ENCODE measurements around the gene FAM53A. TPM values are rescaled to one million over a fixed set of nuclear protein-coding genes. Genes with fewer than 3 reads are reported as not detected.

Gene FAM53A
- total and polyA plus RNA-seq, 4 experiments from 2014 or later, result 0.89 to 2.8 (median 1.7) TPM

GRCh38 chr4:1685235-1686150 lies 1.4 kb upstream of the FAM53A start:
- POLR2A ChIA-PET (ENCODE audit: partially characterized antibody), result interaction anchor here (1.5 kb wide), 1 partner anchor 35 kb away, joined by 4 read pairs; the partner anchor contains the start of genes TACC3 and TMEM129

DNA sequence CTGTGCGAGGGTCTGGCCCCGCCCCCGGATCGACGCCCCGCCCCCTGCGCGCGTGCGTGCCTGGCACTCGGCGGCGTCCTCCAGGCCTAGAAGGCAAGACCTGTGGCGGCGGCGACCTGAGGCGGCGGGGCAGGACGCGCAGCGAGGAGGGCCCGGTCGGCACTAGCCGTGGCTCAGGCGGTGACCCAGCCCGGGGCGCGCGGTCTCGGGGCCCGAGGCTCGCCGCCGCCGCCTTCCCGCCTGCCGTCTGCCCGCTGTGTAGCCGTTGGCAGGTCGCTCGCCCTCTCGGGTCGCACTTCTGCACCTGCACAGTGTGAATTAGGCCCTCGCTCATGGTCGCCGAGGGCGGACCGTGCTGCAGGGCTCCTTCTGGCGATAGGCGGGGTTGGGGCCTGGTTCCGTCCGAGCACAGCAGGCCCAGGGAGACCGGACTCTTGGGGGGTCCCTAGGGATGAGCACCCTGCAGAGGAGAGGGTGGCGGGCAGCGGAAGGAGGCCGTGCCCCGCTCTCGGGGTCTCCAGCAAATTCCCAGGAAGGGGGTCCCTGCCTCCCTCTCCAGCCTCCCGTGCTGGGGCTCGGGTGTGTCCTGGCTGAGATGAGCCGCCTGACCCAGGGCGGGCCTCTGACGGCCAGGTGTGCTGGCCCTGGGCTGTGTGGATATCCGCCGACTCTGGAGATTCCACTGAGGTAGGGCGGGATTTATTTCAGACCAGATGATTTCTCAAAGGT lies 557 bp upstream of the FAM53A start:
- Mint-ChIP-seq H3K4me3 (peak overlapping the region; percentile 17 to 71 (median 56)), H3K36me3 (peaks cover 0 to 2% of the 10 kb centered on the region in 2 donors), H3K27me3 (no peaks in the 10 kb centered on the region), H3K9me3 (no peaks in the 10 kb centered on the region), H3K4me1 (peaks cover 10 to 16% (median 11%) of the 10 kb centered on the region in 4 donors), H3K27ac (peak overlapping the region in 1 of 7 donors; percentile 77)
- ChIA-PET CTCF (ENCODE audit: partially characterized antibody) (no interaction called here), POLR2A (ENCODE audit: partially characterized antibody) (interaction anchor here (1.5 to 2.1 kb wide), 4 partner anchors 9 to 186 kb away, joined by 4 to 7 read pairs (median 6); partner anchors contain the start of genes NSD2 and TMEM129)
- Histone ChIP-seq H3K4me1 (ENCODE audit: insufficient read depth, low read length) (peaks cover 7% of the 10 kb centered on the region), H3K36me3 (ENCODE audit: insufficient read depth, low read length) (no peaks in the 10 kb centered on the region), H3K27me3 (ENCODE audit: insufficient read depth, low read length) (no peaks in the 10 kb centered on the region), H3K4me3 (ENCODE audit: low read length in 2 of 2) (no peak overlapping the region), H3K27ac (ENCODE audit: low read depth, low read length) (no peak overlapping the region), H3K9me3 (ENCODE audit: control insufficient read depth in 1 of 2, low read length in 2 of 2) (no peaks in the 10 kb centered on the region)
- intact Hi-C loops (cut with micrococcal nuclease), result loop anchor here (1.0 to 5.0 kb wide), 5 partner anchors 28 to 902 kb away; partner anchors contain the start of genes LETM1, SLBP, TACC3 and TMEM129
- peak in 2 of 5 donors; percentile 5 to 86 for DNase-seq

More at GRCh38 chr4:1685235-1686150, 1.4 kb upstream of the FAM53A start:
- H3K36me3 Mint-ChIP-seq, result peaks cover 1 to 4% of the 10 kb centered on the region in 2 donors
- Histone ChIP-seq H3K4me1 (ENCODE audit: insufficient read depth, low read length) (peaks cover 7% of the 10 kb centered on the region), H3K27me3 (ENCODE audit: insufficient read depth, low read length) (no peaks in the 10 kb centered on the region), H3K4me3 (ENCODE audit: low read length in 2 of 2) (no peak overlapping the region), H3K27ac (ENCODE audit: low read depth, low read length) (no peak overlapping the region), H3K9me3 (ENCODE audit: control insufficient read depth in 1 of 2, low read length in 2 of 2) (no peaks in the 10 kb centered on the region), H3K36me3 (ENCODE audit: insufficient read depth, low read length) (no peaks in the 10 kb centered on the region)
- CTCF ChIA-PET (ENCODE audit: partially characterized antibody), result interaction anchor here (12.3 kb wide), 1 partner anchor 40 kb away, joined by 591 read pairs; the partner anchor contains the start of genes TACC3 and TMEM129
- peaks cover 10 to 14% (median 11%) of the 10 kb centered on the region in 4 donors for H3K4me1 Mint-ChIP-seq
- no peaks in the 10 kb centered on the region for H3K27me3 Mint-ChIP-seq
- intact Hi-C loops (cut with micrococcal nuclease), result no loop called here
- peak overlapping the region in 2 of 8 donors; percentile 3 to 10 for H3K4me3 Mint-ChIP-seq
- no peaks in the 10 kb centered on the region for H3K9me3 Mint-ChIP-seq
- H3K27ac Mint-ChIP-seq, result no peak overlapping the region
- no peak for DNase-seq

DNA sequence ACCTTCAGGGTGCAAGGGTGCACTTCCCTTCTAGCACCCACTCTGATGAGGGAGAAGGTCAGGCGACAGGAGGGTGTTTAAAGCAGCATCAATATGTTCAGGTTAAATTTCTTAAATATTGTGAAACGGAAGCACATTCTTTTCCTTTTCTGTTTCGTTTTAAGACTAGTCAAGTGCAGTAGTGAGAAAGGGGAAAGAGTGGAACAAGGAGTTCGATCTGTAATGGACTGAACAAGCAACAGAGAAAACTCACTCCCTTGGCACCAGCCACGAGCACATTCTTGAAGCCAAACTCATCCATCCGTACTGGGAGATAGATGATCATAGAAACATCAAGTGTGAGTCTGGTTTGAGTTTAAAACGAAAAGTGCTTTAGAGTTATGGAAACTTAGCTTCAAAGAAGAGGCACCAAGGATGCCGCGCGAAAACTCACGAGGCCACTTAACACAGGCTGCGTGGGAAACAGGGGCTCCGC lies 815 bp downstream of the FAM53A start:
- peak overlapping the region; percentile 89 to 96 (median 95) for H3K27ac Mint-ChIP-seq
- DNase-seq, result peak in 3 of 5 donors; percentile 6 to 44 (median 6)
- no peaks in the 10 kb centered on the region for H3K36me3 ChIP-seq (ENCODE audit: insufficient read depth, low read length)
- H3K4me3 Mint-ChIP-seq, result peak overlapping the region; percentile 88 to 93 (median 91)
- H3K4me1 Mint-ChIP-seq, result peaks cover 9 to 16% (median 11%) of the 10 kb centered on the region in 4 donors
- peak overlapping the region; percentile 52 for H3K27ac ChIP-seq (ENCODE audit: low read depth, low read length)
- no peaks in the 10 kb centered on the region for H3K9me3 ChIP-seq (ENCODE audit: control insufficient read depth in 1 of 2, low read length in 2 of 2)
- H3K4me3 ChIP-seq (ENCODE audit: low read length in 2 of 2), result peak overlapping the region; percentile 52 to 58
- ChIA-PET CTCF (ENCODE audit: partially characterized antibody) (interaction anchor here (1.1 to 2.3 kb wide), 2 partner anchors 10 to 43 kb away, joined by 4 to 12 read pairs; no protein-coding TSS in a partner anchor), POLR2A (ENCODE audit: partially characterized antibody) (interaction anchor here (1.0 to 2.1 kb wide), 6 partner anchors 10 to 188 kb away, joined by 3 to 7 read pairs (median 5); partner anchors contain the start of genes NSD2 and TMEM129)
- no peaks in the 10 kb centered on the region for H3K27me3 ChIP-seq (ENCODE audit: insufficient read depth, low read length)
- H3K9me3 Mint-ChIP-seq, result no peaks in the 10 kb centered on the region
- intact Hi-C loops (cut with micrococcal nuclease), result loop anchor here (1.0 to 5.0 kb wide), 2 partner anchors 10 to 901 kb away; no protein-coding TSS in a partner anchor
- no peaks in the 10 kb centered on the region for H3K36me3 Mint-ChIP-seq
- no peaks in the 10 kb centered on the region for H3K27me3 Mint-ChIP-seq
- H3K4me1 ChIP-seq (ENCODE audit: insufficient read depth, low read length), result peaks cover 7% of the 10 kb centered on the region

GRCh38 chr4:1682860-1683259 lies 1.3 kb downstream of the FAM53A start:
- Histone ChIP-seq H3K4me3 (ENCODE audit: low read length in 2 of 2) (peak overlapping the region; percentile 52 to 58), H3K27ac (ENCODE audit: low read depth, low read length) (peak overlapping the region; percentile 52), H3K4me1 (ENCODE audit: insufficient read depth, low read length) (peaks cover 7% of the 10 kb centered on the region), H3K9me3 (ENCODE audit: control insufficient read depth in 1 of 2, low read length in 2 of 2) (no peaks in the 10 kb centered on the region), H3K36me3 (ENCODE audit: insufficient read depth, low read length) (no peaks in the 10 kb centered on the region), H3K27me3 (ENCODE audit: insufficient read depth, low read length) (no peaks in the 10 kb centered on the region)
- H3K36me3 Mint-ChIP-seq, result no peaks in the 10 kb centered on the region
- ChIA-PET CTCF (ENCODE audit: partially characterized antibody) (interaction anchor here (1.1 to 2.3 kb wide), 2 partner anchors 11 to 44 kb away, joined by 4 to 12 read pairs; no protein-coding TSS in a partner anchor), POLR2A (ENCODE audit: partially characterized antibody) (interaction anchor here (1.0 to 2.1 kb wide), 6 partner anchors 9 to 188 kb away, joined by 3 to 7 read pairs (median 5); partner anchors contain the start of genes NSD2 and TMEM129)
- H3K4me1 Mint-ChIP-seq, result peaks cover 9 to 16% (median 11%) of the 10 kb centered on the region in 4 donors
- peak overlapping the region; percentile 89 to 96 (median 95) for H3K27ac Mint-ChIP-seq
- intact Hi-C loops (cut with micrococcal nuclease), result loop anchor here (1.0 to 5.0 kb wide), 2 partner anchors 10 to 901 kb away; no protein-coding TSS in a partner anchor
- no peaks in the 10 kb centered on the region for H3K9me3 Mint-ChIP-seq
- no peak for DNase-seq
- H3K27me3 Mint-ChIP-seq, result no peaks in the 10 kb centered on the region
- peak overlapping the region; percentile 88 to 93 (median 91) for H3K4me3 Mint-ChIP-seq

GRCh38 chr4:1678244-1678643 lies 5.9 kb downstream of the FAM53A start:
- Mint-ChIP-seq H3K27me3 (no peaks in the 10 kb centered on the region), H3K27ac (peak overlapping the region in 1 of 7 donors; percentile 11), H3K4me3 (no peak overlapping the region), H3K4me1 (peaks cover 6 to 12% (median 7%) of the 10 kb centered on the region in 4 donors), H3K9me3 (no peaks in the 10 kb centered on the region), H3K36me3 (no peaks in the 10 kb centered on the region)
- H3K27me3 ChIP-seq (ENCODE audit: insufficient read depth, low read length), result no peaks in the 10 kb centered on the region
- DNase-seq, result no peak
- H3K36me3 ChIP-seq (ENCODE audit: insufficient read depth, low read length), result no peaks in the 10 kb centered on the region
- H3K4me3 ChIP-seq (ENCODE audit: low read length in 2 of 2), result no peak overlapping the region
- H3K9me3 ChIP-seq (ENCODE audit: control insufficient read depth in 1 of 2, low read length in 2 of 2), result no peaks in the 10 kb centered on the region
- H3K27ac ChIP-seq (ENCODE audit: low read depth, low read length), result no peak overlapping the region
- ChIA-PET CTCF (ENCODE audit: partially characterized antibody) (interaction anchor here (1.7 kb wide), 1 partner anchor 15 kb away, joined by 5 read pairs; no protein-coding TSS in a partner anchor), POLR2A (ENCODE audit: partially characterized antibody) (no interaction called here)
- H3K4me1 ChIP-seq (ENCODE audit: insufficient read depth, low read length), result peaks cover 3% of the 10 kb centered on the region
- intact Hi-C loops (cut with micrococcal nuclease), result no loop called here

GRCh38 chr4:1676605-1677525 lies 7.2 kb downstream of the FAM53A start:
- CTCF ChIA-PET (ENCODE audit: partially characterized antibody), result no interaction called here
- no peak overlapping the region for H3K27ac ChIP-seq (ENCODE audit: low read depth, low read length)
- intact Hi-C loops (cut with micrococcal nuclease), result no loop called here
- no peak overlapping the region for H3K4me3 ChIP-seq (ENCODE audit: low read length in 2 of 2)
- no peaks in the 10 kb centered on the region for H3K4me1 ChIP-seq (ENCODE audit: insufficient read depth, low read length)
- Mint-ChIP-seq H3K4me1 (peaks cover 0 to 5% (median under 1%) of the 10 kb centered on the region in 4 donors), H3K4me3 (peak overlapping the region in 1 of 8 donors; percentile 36), H3K27me3 (no peaks in the 10 kb centered on the region), H3K36me3 (no peaks in the 10 kb centered on the region), H3K9me3 (no peaks in the 10 kb centered on the region), H3K27ac (peak overlapping the region in 1 of 7 donors; percentile 48)
- H3K27me3 ChIP-seq (ENCODE audit: insufficient read depth, low read length), result no peaks in the 10 kb centered on the region
- no peak for DNase-seq
- H3K9me3 ChIP-seq (ENCODE audit: control insufficient read depth in 1 of 2, low read length in 2 of 2), result no peaks in the 10 kb centered on the region
- POLR2A ChIA-PET (ENCODE audit: partially characterized antibody), result no interaction called here
- no peaks in the 10 kb centered on the region for H3K36me3 ChIP-seq (ENCODE audit: insufficient read depth, low read length)
